SK-N-SH (cell line): ENCODE measurements around the gene TMCO4. TPM values are rescaled to one million over a fixed set of nuclear protein-coding genes. Genes with fewer than 3 reads are reported as not detected.

Experiments used
- CTCF ChIA-PET: fragments of 300-600, 350-600 bp; formaldehyde crosslinking; extraction: SDS; loops from one replicate; lab custom pipeline; 2021; lab: Yijun Ruan, JAX
- POLR2A ChIA-PET: fragments of 350-600 bp; sonication (Branson Sonifier 250); formaldehyde crosslinking; extraction: SDS; loops from one replicate; lab custom pipeline; 2020; ENCODE audit warnings: antibody characterized with exemption, inconsistent platforms; lab: Yijun Ruan, JAX
- DNase-seq: peaks from one replicate; pipeline ENCODE4 v3.0.0; 2012
- H2AFZ ChIP-seq: fragments of 200-600 bp; sonication (generic); 2 replicates; pipeline ENCODE4 v1.8.1; 2016; ENCODE audit warnings: antibody characterized with exemption, mild to moderate bottlenecking, low read depth
- H3F3A ChIP-seq: fragments of 200-600 bp; sonication (generic); replicated peaks from 2 replicates; pipeline ENCODE3; 2016; ENCODE audit warnings: antibody characterized with exemption, mild to moderate bottlenecking; ENCODE audit not compliant: insufficient read depth
- H3K27ac ChIP-seq, 2 experiments: fragments of 200-500 bp in 1 of 2; fragments of 200-600 bp in 1 of 2; sonication (Bioruptor generic) in 1 of 2; sonication (generic), shearing (Covaris generic) in 1 of 2; 2 replicates each; pipeline versions ENCODE4 v1.5.1 to v1.6.1; 2014 to 2016; ENCODE audit warnings: low read depth in 2 of 2, inconsistent platforms in 1 of 2, low read length in 1 of 2, mild to moderate bottlenecking in 1 of 2, mixed read lengths in 1 of 2
- H3K27me3 ChIP-seq: fragments of 200-600 bp; sonication (generic), shearing (Covaris generic); 2 replicates; pipeline ENCODE4 v1.6.1; 2016; ENCODE audit warnings: mixed run types; ENCODE audit not compliant: insufficient read depth
- H3K36me3 ChIP-seq, 2 experiments: fragments of 200-500 bp in 1 of 2; fragments of 200-600 bp in 1 of 2; sonication (Bioruptor generic) in 1 of 2; sonication (generic) in 1 of 2; replicated peaks in 1 of 2; 2 replicates each; pipeline versions ENCODE3 to v1.5.1; 2014 to 2016; ENCODE audit warnings: low read length in 1 of 2, mild to moderate bottlenecking in 1 of 2; ENCODE audit not compliant: insufficient read depth in 2 of 2, control insufficient read depth in 1 of 2
- H3K4me1 ChIP-seq, 2 experiments: fragments of 200-500 bp in 1 of 2; fragments of 200-600 bp in 1 of 2; sonication (Bioruptor generic) in 1 of 2; sonication (generic), shearing (Covaris generic) in 1 of 2; 2 replicates each; pipeline versions ENCODE4 v1.5.1 to v1.6.1; 2014 to 2016; ENCODE audit warnings: low read depth in 1 of 2, low read length in 1 of 2, mixed run types in 1 of 2; ENCODE audit not compliant: insufficient read depth in 2 of 2, control insufficient read depth in 1 of 2
- H3K4me2 ChIP-seq: fragments of 200-600 bp; sonication (generic), shearing (Covaris generic); 2 replicates; pipeline ENCODE4 v1.6.1; 2017; ENCODE audit warnings: mixed run types
- H3K4me3 ChIP-seq, 2 experiments: fragments of 200-500 bp in 1 of 2; fragments of 200-600 bp in 1 of 2; sonication (Bioruptor generic) in 1 of 2; sonication (generic), shearing (Covaris generic) in 1 of 2; 2 replicates each; pipeline versions ENCODE4 v1.5.1 to v1.8.1; 2014 to 2016; ENCODE audit warnings: low read depth in 2 of 2, inconsistent platforms in 1 of 2, low read length in 1 of 2, mild to moderate bottlenecking in 1 of 2, mixed read lengths in 1 of 2, moderate library complexity in 1 of 2
- H3K79me2 ChIP-seq: fragments of 200-600 bp; sonication (generic); 2 replicates; pipeline ENCODE4 v1.8.1; 2017; ENCODE audit warnings: mild to moderate bottlenecking; ENCODE audit not compliant: insufficient read depth
- H3K9ac ChIP-seq: fragments of 200-600 bp; sonication (generic); 2 replicates; pipeline ENCODE4 v1.6.1; 2017; ENCODE audit warnings: mixed run types
- H3K9me2 ChIP-seq: fragments of 200-600 bp; sonication (generic); 2 replicates; pipeline ENCODE4 v1.6.1; 2017; ENCODE audit warnings: mixed run types
- H3K9me3 ChIP-seq: fragments of 200-600 bp; sonication (generic); 2 replicates; pipeline ENCODE4 v1.6.1; 2017; ENCODE audit warnings: mixed run types, mild to moderate bottlenecking, moderate library complexity
- H4K20me1 ChIP-seq: fragments of 200-600 bp; sonication (generic); 2 replicates; pipeline ENCODE4 v1.6.1; 2017; ENCODE audit warnings: mild to moderate bottlenecking, mixed run types; ENCODE audit not compliant: insufficient read depth
- CHD2 ChIP-seq: fragments of 150-350 bp; IDR thresholded peaks from 2 replicates; pipeline ENCODE4 v1.6.1; 2018; ENCODE audit warnings: low read length; ENCODE audit not compliant: partially characterized antibody
- ELF1 ChIP-seq: IDR thresholded peaks from 2 replicates; pipeline ENCODE4 v1.4.0; 2012
- EP300 ChIP-seq, 2 experiments: IDR thresholded peaks; 2 replicates each; pipeline versions ENCODE4 v1.4.0 to v1.6.1; 2012; ENCODE audit warnings: borderline replicate concordance in 1 of 2, low read depth in 1 of 2, low read length in 1 of 2
- FOSL2 ChIP-seq: IDR thresholded peaks from 2 replicates; pipeline ENCODE4 v1.4.0; 2012; ENCODE audit warnings: low read depth, mild to moderate bottlenecking, moderate library complexity, borderline replicate concordance
- FOXM1 ChIP-seq: IDR thresholded peaks from 2 replicates; pipeline ENCODE4 v1.4.0; 2012; ENCODE audit warnings: low read depth, mild to moderate bottlenecking
- GABPA ChIP-seq: IDR thresholded peaks from 2 replicates; pipeline ENCODE4 v1.4.0; 2012; ENCODE audit warnings: low read depth, mild to moderate bottlenecking
- GATA2 ChIP-seq: sonication (generic); formaldehyde crosslinking; IDR thresholded peaks from 2 replicates; pipeline ENCODE4 v1.5.0; 2020; ENCODE audit warnings: mild to moderate bottlenecking, missing genetic modification reagents
- JUND ChIP-seq: IDR thresholded peaks from 2 replicates; pipeline ENCODE4 v1.4.0; 2012
- MEF2A ChIP-seq: IDR thresholded peaks from 2 replicates; pipeline ENCODE4 v1.4.0; 2012; ENCODE audit warnings: low read depth, borderline replicate concordance
- NRF1 ChIP-seq: IDR thresholded peaks from 2 replicates; pipeline ENCODE4 v1.6.1; 2012; ENCODE audit warnings: low read depth, mild to moderate bottlenecking, low read length
- POLR2AphosphoS5 ChIP-seq: IDR thresholded peaks from 2 replicates; pipeline ENCODE4 v1.6.1; 2012; ENCODE audit warnings: low read depth, low read length
- RAD21 ChIP-seq: IDR thresholded peaks from 2 replicates; pipeline ENCODE4 v1.6.1; 2012; ENCODE audit warnings: mild to moderate bottlenecking, low read length
- RCOR1 ChIP-seq: fragments of 150-350 bp; IDR thresholded peaks from 2 replicates; pipeline ENCODE4 v1.6.1; 2017; ENCODE audit warnings: antibody characterized with exemption, low read length
- RFX5 ChIP-seq: IDR thresholded peaks from 2 replicates; pipeline ENCODE4 v1.6.1; 2012; ENCODE audit warnings: mild to moderate bottlenecking, improper control_type of control experiment, low read length
- RXRA ChIP-seq: IDR thresholded peaks from 2 replicates; pipeline ENCODE4 v1.4.0; 2012; ENCODE audit warnings: low read depth, mild to moderate bottlenecking, borderline replicate concordance
- SIN3A ChIP-seq: IDR thresholded peaks from 2 replicates; pipeline ENCODE4 v1.6.1; 2012; ENCODE audit warnings: low read depth, mild to moderate bottlenecking, low read length, moderate library complexity, borderline replicate concordance
- SMC3 ChIP-seq: IDR thresholded peaks from 2 replicates; pipeline ENCODE4 v1.6.1; 2012; ENCODE audit warnings: low read depth, low read length, improper control_type of control experiment
- TCF12 ChIP-seq: IDR thresholded peaks from 2 replicates; pipeline ENCODE4 v1.4.0; 2012
- TEAD4 ChIP-seq: IDR thresholded peaks from 2 replicates; pipeline ENCODE4 v1.4.0; 2012; ENCODE audit warnings: mild to moderate bottlenecking, borderline replicate concordance; ENCODE audit not compliant: insufficient read depth
- YY1 ChIP-seq: IDR thresholded peaks from 2 replicates; pipeline ENCODE4 v1.4.0; 2012; ENCODE audit warnings: low read depth, mild to moderate bottlenecking
- WGBS: methylation state at CpG from one replicate; pipeline ENCODE4 v1.1.6; 2017; ENCODE audit warnings: low lambda C conversion rate; 5-methylcytosine and 5-hydroxymethylcytosine counted together
- polyA plus RNA-seq, 3 experiments: library from polyadenylated mRNA; depleted of rRNA; stranded (reverse); fragments of >200 nt; gene quantifications; 2 replicates each; pipeline ENCODE4 v1.2.3, GENCODE V29; 2012
- TF ChIP-seq, protein P1 (sequence below): IDR thresholded peaks from 2 replicates; pipeline ENCODE4 v1.4.0; 2012; ENCODE audit warnings: low read depth, borderline replicate concordance
- TF ChIP-seq, protein P2 (sequence below): fragments of 150-350 bp; IDR thresholded peaks from 2 replicates; pipeline ENCODE4 v1.6.1; 2016; ENCODE audit warnings: mild to moderate bottlenecking, low read depth, low read length
- TF ChIP-seq, protein P3 (sequence below): fragments of 150-350 bp; IDR thresholded peaks from 2 replicates; pipeline ENCODE4 v1.6.1; 2017; ENCODE audit warnings: antibody characterized with exemption, low read length, low read depth, borderline replicate concordance

The TMCO4 gene
- polyA plus RNA-seq, 1 of the 3 experiments (the other 2 are of a cell fraction) = 4.2 TPM

GRCh38 chr1:19824541-19824940 lies 24.8 kb upstream of the TMCO4 start:
- POLR2A ChIA-PET = no interaction called here
- Histone ChIP-seq H3K9me2 (no peaks in the 10 kb centered on the region), H3K4me1 (peaks cover 0 to 2% of the 10 kb centered on the region in 2 experiments; a peak in 1 of 4 replicates), H3K27me3 (no peaks in the 10 kb centered on the region)
- TF ChIP-seq GATA2 (no peak), TEAD4 (no peak), RFX5 (no peak), RAD21 (no peak), YY1 (no peak), ELF1 (no peak), FOSL2 (no peak), GABPA (no peak), SMC3 (no peak), EP300 (IDR thresholded peaks at IDR 0.05; ENCODE audit: borderline replicate concordance in 1 of 2, low read depth in 1 of 2, low read length in 1 of 2) (no peak), NRF1 (no peak)
- TF ChIP-seq, protein P1, sequence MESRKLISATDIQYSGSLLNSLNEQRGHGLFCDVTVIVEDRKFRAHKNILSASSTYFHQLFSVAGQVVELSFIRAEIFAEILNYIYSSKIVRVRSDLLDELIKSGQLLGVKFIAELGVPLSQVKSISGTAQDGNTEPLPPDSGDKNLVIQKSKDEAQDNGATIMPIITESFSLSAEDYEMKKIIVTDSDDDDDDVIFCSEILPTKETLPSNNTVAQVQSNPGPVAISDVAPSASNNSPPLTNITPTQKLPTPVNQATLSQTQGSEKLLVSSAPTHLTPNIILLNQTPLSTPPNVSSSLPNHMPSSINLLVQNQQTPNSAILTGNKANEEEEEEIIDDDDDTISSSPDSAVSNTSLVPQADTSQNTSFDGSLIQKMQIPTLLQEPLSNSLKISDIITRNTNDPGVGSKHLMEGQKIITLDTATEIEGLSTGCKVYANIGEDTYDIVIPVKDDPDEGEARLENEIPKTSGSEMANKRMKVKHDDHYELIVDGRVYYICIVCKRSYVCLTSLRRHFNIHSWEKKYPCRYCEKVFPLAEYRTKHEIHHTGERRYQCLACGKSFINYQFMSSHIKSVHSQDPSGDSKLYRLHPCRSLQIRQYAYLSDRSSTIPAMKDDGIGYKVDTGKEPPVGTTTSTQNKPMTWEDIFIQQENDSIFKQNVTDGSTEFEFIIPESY = no peak
- TF ChIP-seq, protein P2, sequence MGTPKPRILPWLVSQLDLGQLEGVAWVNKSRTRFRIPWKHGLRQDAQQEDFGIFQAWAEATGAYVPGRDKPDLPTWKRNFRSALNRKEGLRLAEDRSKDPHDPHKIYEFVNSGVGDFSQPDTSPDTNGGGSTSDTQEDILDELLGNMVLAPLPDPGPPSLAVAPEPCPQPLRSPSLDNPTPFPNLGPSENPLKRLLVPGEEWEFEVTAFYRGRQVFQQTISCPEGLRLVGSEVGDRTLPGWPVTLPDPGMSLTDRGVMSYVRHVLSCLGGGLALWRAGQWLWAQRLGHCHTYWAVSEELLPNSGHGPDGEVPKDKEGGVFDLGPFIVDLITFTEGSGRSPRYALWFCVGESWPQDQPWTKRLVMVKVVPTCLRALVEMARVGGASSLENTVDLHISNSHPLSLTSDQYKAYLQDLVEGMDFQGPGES = no peak
- TF ChIP-seq, protein P3, sequence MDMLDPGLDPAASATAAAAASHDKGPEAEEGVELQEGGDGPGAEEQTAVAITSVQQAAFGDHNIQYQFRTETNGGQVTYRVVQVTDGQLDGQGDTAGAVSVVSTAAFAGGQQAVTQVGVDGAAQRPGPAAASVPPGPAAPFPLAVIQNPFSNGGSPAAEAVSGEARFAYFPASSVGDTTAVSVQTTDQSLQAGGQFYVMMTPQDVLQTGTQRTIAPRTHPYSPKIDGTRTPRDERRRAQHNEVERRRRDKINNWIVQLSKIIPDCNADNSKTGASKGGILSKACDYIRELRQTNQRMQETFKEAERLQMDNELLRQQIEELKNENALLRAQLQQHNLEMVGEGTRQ = no peak
- TF ChIP-seq, all 33 proteins: peak for 0
- WGBS = 49% methylated on average over 4 of the region's 4 CpGs
- H3K79me2 ChIP-seq = no peaks in the 10 kb centered on the region
- CTCF ChIA-PET = interaction anchor here (1.0 to 1.6 kb wide), 3 partner anchors 13 to 120 kb away, joined by 3 to 4 read pairs (median 4); no protein-coding TSS in a partner anchor
- H3K9ac ChIP-seq = no peak overlapping the region
- no peaks in the 10 kb centered on the region for H3K9me3 ChIP-seq
- no peak for DNase-seq
- H4K20me1 ChIP-seq = no peaks in the 10 kb centered on the region
- no peaks in the 10 kb centered on the region for H3F3A ChIP-seq
- H3K36me3 ChIP-seq = no peaks in the 10 kb centered on the region
- H2AFZ ChIP-seq = no peak overlapping the region
- H3K4me2 ChIP-seq = no peak overlapping the region
- no peak overlapping the region for H3K4me3 ChIP-seq
- H3K27ac ChIP-seq = no peak overlapping the region

DNA sequence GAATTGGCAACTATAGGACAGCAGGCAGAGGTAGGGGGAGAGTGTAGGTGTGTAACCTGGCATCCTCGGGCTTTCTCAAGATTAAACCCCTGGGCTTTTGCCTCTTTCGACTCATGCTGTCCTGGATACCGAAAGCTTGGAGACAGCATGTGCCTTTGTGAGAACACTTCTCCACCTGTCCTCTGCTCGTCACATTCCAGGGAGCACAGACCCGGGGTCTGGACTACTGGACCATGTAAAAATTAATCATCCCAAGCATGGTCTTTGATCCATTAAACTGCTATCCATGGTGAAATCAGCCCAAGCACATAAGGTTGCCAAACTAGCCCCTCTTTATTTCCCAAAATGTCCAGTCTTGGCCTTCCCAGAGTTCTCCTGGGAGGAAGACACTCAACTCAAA lies 24.3 kb upstream of the TMCO4 start:
- no peak for DNase-seq
- Histone ChIP-seq H3K27ac (no peak overlapping the region), H3K4me3 (no peak overlapping the region), H3K9ac (no peak overlapping the region), H3K9me2 (no peaks in the 10 kb centered on the region), H3K27me3 (no peaks in the 10 kb centered on the region), H3F3A (no peaks in the 10 kb centered on the region), H2AFZ (no peak overlapping the region), H3K4me2 (no peak overlapping the region), H3K36me3 (no peaks in the 10 kb centered on the region), H3K9me3 (no peaks in the 10 kb centered on the region), H3K4me1 (peaks cover 0 to 2% of the 10 kb centered on the region in 2 experiments; a peak in 1 of 4 replicates), H3K79me2 (no peaks in the 10 kb centered on the region), H4K20me1 (no peaks in the 10 kb centered on the region)
- POLR2A ChIA-PET = no interaction called here
- CTCF ChIA-PET = interaction anchor here (1.0 to 1.6 kb wide), 2 partner anchors 13 to 94 kb away, joined by 4 read pairs; no protein-coding TSS in a partner anchor
- TF ChIP-seq MEF2A = no peak
- no peak for TF ChIP-seq CHD2
- TF ChIP-seq FOXM1 = no peak
- no peak for TF ChIP-seq POLR2AphosphoS5
- TF ChIP-seq TEAD4 = no peak
- TF ChIP-seq TCF12 = no peak
- TF ChIP-seq RCOR1 = no peak
- TF ChIP-seq, protein P3 = no peak
- TF ChIP-seq YY1 = no peak
- no peak for TF ChIP-seq RXRA
- TF ChIP-seq SIN3A = no peak
- TF ChIP-seq JUND = no peak
- TF ChIP-seq, protein P2 = no peak
- TF ChIP-seq RFX5 = no peak
- WGBS = 35% methylated on average over 5 of the region's 5 CpGs
